Measurements from ENCODE around the gene PREX1. TPM values are rescaled to one million over a fixed set of nuclear protein-coding genes. Genes with fewer than 3 reads are reported as not detected.

The PREX1 gene
- total and polyA plus RNA-seq, 2 donors from 2014 or later, result 8.5 to 38.2 TPM

- Histone ChIP-seq H3K4me1 (ENCODE audit: control insufficient read depth in 2 of 3, insufficient read depth in 2 of 3, low read depth in 1 of 3, low read length in 3 of 3) (peaks cover 0 to 2% (median 0%) of the 10 kb centered on the region in 3 donors), H3K36me3 (ENCODE audit: control insufficient read depth in 2 of 3, insufficient read depth in 3 of 3, low read length in 3 of 3) (peaks cover 0 to 15% (median 0%) of the 10 kb centered on the region in 3 donors), H3K4me3 (ENCODE audit: low read length in 3 of 3) (no peak overlapping the region), H3K27me3 (ENCODE audit: control insufficient read depth, insufficient read depth, low read length) (no peaks in the 10 kb centered on the region), H3K9me3 (ENCODE audit: control insufficient read depth in 2 of 3, insufficient read depth in 1 of 3, low read length in 3 of 3) (no peaks in the 10 kb centered on the region), H3K27ac (ENCODE audit: low read depth in 2 of 2, low read length in 2 of 2) (no peak overlapping the region), H3K9ac (ENCODE audit: low read length in 3 of 3) (no peak overlapping the region)
- FAIRE-seq (no peak), DNase-seq (no peak)
- no peak for TF ChIP-seq CTCF (IDR thresholded peaks at IDR 0.05; ENCODE audit: borderline replicate concordance, extremely low read depth, insufficient read depth)
- intact Hi-C loops (cut with DNase I), result no loop called here
These were observed 174.7 kb downstream of the PREX1 start for GRCh38 chr20:48652961-48653705.

- H3K27me3 ChIP-seq (ENCODE audit: control insufficient read depth, insufficient read depth, low read length), result no peaks in the 10 kb centered on the region
- DNase-seq (no peak), FAIRE-seq (no peak)
- no peak overlapping the region for H3K9ac ChIP-seq (ENCODE audit: low read length in 3 of 3)
- H3K27ac ChIP-seq (ENCODE audit: low read depth in 2 of 2, low read length in 2 of 2), result no peak overlapping the region
- no peaks in the 10 kb centered on the region for H3K9me3 ChIP-seq (ENCODE audit: control insufficient read depth in 2 of 3, insufficient read depth in 1 of 3, low read length in 3 of 3)
- no peaks in the 10 kb centered on the region for H3K4me1 ChIP-seq (ENCODE audit: control insufficient read depth in 2 of 3, insufficient read depth in 2 of 3, low read depth in 1 of 3, low read length in 3 of 3)
- intact Hi-C loops (cut with DNase I), result no loop called here
- no peak overlapping the region for H3K4me3 ChIP-seq (ENCODE audit: low read length in 3 of 3)
- H3K36me3 ChIP-seq (ENCODE audit: control insufficient read depth in 2 of 3, insufficient read depth in 3 of 3, low read length in 3 of 3), result peaks cover 0 to 15% (median 0%) of the 10 kb centered on the region in 3 donors
- no peak for TF ChIP-seq CTCF (IDR thresholded peaks at IDR 0.05; ENCODE audit: borderline replicate concordance, extremely low read depth, insufficient read depth)
These were observed 175.8 kb downstream of the PREX1 start for GRCh38 chr20:48651960-48652359.

- Histone ChIP-seq H3K27me3 (ENCODE audit: control insufficient read depth, insufficient read depth, low read length) (no peaks in the 10 kb centered on the region), H3K27ac (ENCODE audit: low read depth in 2 of 2, low read length in 2 of 2) (no peak overlapping the region), H3K4me3 (ENCODE audit: low read length in 3 of 3) (no peak overlapping the region), H3K9ac (ENCODE audit: low read length in 3 of 3) (no peak overlapping the region), H3K4me1 (ENCODE audit: control insufficient read depth in 2 of 3, insufficient read depth in 2 of 3, low read depth in 1 of 3, low read length in 3 of 3) (no peaks in the 10 kb centered on the region), H3K9me3 (ENCODE audit: control insufficient read depth in 2 of 3, insufficient read depth in 1 of 3, low read length in 3 of 3) (no peaks in the 10 kb centered on the region), H3K36me3 (ENCODE audit: control insufficient read depth in 2 of 3, insufficient read depth in 3 of 3, low read length in 3 of 3) (peaks cover 0 to 15% (median 0%) of the 10 kb centered on the region in 3 donors)
- intact Hi-C loops (cut with DNase I), result no loop called here
- DNase-seq (no peak), FAIRE-seq (no peak)
- TF ChIP-seq CTCF (IDR thresholded peaks at IDR 0.05; ENCODE audit: borderline replicate concordance, extremely low read depth, insufficient read depth), result no peak
These were observed 176.5 kb downstream of the PREX1 start for GRCh38 chr20:48651271-48651670.

Data from kidney (tissue), 14 donors.